Stimulated activated CD4-positive, alpha-beta T cell treated with anti-CD3 and anti-CD28 coated beads, Interleukin-4, amount 100 ng/mL, for 4 hours (primary cell): ENCODE data around the gene IGF1R.

Experiments used
- DNase-seq, 2 experiments: peaks; one replicate each; pipeline ENCODE4 v3.0.0-alpha.2; 2020

The IGF1R gene

GRCh38 chr15:98649472-98650416 is 1.4 kb downstream of the IGF1R start:
- DNase-seq = peak; percentile 41 to 46

- DNase-seq = peak; percentile 35 to 53
Observed at GRCh38 chr15:98650417-98651035, 2.2 kb downstream of the IGF1R start.

GRCh38 chr15:98651036-98651481 is 2.7 kb downstream of the IGF1R start:
- DNase-seq = peak in 1 of 2 experiments; percentile 65

- no peak for DNase-seq
Observed at GRCh38 chr15:98651581-98652220, 3.4 kb downstream of the IGF1R start.

GRCh38 chr15:98653686-98654085 is 5.3 kb downstream of the IGF1R start:
- no peak for DNase-seq

GRCh38 chr15:98654790-98655360 is 6.5 kb downstream of the IGF1R start:
- DNase-seq = no peak

GRCh38 chr15:98655732-98656131 is 7.4 kb downstream of the IGF1R start:
- no peak for DNase-seq

- no peak for DNase-seq
Observed at GRCh38 chr15:98657721-98658120, 9.4 kb downstream of the IGF1R start.

GRCh38 chr15:98658831-98659699 is 10.7 kb downstream of the IGF1R start:
- DNase-seq = peak in 1 of 2 experiments; percentile 16

- DNase-seq = no peak
Observed at GRCh38 chr15:98660055-98660454, 11.7 kb downstream of the IGF1R start.

- DNase-seq = no peak
Observed at GRCh38 chr15:98663045-98663444, 14.7 kb downstream of the IGF1R start.

DNA sequence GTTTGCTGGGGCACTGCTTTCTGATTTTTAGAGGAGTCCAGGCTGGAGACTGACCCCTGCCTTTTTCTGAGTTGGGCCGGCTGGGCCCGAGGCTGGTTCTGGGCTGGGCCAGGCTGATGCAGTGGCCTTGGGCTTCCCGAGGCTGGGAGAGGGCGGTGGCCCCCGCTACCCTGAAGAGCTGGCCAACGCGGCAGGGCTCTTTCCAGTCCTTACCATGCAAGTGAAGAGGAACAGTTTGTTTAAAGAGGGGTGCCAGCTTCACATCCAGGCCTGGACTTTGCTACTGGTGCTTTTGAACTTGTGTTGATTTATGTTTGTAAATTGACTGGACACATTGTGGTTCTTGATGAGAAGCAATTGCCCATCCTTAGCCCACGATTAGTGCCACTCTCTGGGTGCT is 15.3 kb downstream of the IGF1R start:
- no peak for DNase-seq

DNA sequence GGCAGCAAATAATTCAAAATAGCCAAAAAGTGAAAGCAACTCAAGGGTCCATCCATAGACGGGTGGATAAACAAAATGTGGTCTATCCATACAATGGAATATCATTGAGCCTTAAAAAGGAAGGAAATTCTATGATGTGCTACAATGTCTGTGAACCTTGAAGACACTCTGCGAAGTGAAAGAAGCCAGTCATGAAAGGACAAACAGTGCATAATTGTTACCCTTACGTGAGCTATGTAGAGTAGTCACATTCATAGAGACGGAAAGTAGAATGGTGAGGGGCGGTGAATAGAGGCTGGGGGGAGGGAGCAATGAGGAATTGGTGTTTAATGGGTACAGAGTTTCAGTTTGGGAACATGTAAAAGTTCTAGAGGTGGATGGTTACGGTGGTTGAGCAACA is 18.1 kb downstream of the IGF1R start:
- no peak for DNase-seq

DNA sequence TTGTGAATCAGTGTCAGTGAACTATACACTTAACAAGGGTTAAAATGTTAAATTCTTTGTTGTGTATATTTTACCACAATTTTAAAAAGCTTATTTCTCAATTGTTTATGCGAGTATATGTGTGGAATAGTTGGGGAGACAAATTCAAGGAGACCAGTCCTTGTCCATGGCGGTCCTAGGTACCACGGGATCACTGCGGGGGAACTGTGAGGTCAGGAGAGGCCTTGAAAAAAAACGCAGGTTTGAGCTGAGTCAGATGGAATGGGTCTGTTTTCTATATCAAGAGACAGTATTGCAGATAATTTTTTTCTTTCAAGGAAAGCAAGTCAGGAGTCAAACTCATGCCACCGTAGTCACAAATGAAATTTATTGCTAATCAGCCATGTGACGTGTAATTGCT is 18.5 kb downstream of the IGF1R start:
- no peak for DNase-seq

DNA sequence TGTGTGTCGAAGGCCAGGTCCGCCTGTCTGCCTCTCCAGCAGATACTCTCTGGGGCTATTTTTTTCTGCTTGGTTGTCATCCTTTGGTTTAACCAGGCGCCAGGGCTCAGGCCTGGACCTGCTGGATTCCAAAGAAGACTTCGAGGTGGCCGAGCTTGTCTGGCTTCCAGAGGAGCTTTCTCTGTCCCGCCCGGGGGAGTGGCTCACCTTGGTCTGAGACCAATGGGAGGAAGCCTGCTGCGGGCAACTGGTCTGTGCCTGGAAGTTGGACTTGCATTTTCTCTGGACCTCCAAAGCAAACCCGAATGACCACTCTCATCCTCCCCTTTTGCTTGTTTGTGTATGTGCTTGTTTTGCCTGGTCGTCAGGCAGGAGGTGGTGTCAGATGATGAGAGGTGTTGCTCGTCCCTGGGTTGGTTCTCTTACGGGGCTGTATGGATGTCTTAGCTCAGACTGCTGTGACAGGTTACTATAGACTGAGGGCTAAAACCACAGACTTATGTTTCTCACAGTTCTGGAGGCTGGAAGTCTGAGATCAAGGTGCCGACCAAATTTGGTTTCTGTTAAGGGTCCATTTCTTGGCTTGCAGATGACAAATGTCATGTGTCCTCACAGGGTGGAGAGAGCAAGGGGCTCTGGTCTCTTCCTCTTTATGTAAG is 19.3 kb downstream of the IGF1R start:
- DNase-seq = no peak

GRCh38 chr15:98668566-98669308 is 20.4 kb downstream of the IGF1R start:
- peak; percentile 38 to 59 for DNase-seq

- DNase-seq = no peak
Observed at GRCh38 chr15:98669638-98670037, 21.3 kb downstream of the IGF1R start.

DNA sequence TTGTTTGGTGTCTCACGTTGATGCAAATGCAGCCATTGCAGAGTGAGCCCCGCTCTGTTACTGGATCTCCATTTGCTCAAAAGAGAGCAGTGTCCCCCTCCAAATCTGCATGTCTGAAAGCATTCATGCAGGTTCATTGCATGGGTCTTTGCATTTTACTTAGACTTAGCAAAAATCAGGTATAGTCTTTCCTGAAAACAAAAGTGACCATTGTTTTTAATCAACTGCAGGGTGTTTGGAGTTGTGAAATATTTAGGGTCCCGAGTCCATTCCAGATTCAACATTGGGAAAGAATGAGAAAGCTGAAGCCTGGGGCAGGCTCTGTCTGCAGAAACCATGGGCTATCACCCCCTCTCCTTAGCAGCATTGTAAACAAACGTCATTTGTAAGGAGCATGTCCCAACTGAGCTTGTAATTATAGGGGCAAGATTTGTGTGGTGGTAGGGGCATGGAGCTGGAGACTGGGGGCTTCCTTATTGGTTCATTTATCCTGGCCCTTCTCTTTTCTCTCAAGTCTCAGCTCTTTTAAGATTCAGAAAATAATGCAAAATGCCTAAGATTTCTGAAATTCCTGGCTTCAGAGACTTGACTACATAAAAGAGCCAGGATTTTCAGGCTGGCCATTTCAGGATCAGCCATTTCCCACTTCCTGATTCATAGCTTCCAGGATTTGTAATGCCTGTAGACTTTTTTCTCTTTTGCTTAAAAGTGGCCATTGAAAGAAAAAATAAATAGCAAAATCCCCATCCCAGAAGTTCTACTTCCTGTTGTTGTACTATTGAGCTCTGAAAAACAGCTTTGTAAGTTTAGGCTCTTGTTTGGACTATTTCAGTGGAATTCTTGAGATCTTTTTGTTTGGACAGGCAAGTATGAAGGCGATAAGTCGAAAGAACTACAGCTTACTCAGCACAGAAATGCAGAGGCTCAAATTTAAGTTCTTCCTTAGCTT is 23.0 kb downstream of the IGF1R start:
- no peak for DNase-seq

DNA sequence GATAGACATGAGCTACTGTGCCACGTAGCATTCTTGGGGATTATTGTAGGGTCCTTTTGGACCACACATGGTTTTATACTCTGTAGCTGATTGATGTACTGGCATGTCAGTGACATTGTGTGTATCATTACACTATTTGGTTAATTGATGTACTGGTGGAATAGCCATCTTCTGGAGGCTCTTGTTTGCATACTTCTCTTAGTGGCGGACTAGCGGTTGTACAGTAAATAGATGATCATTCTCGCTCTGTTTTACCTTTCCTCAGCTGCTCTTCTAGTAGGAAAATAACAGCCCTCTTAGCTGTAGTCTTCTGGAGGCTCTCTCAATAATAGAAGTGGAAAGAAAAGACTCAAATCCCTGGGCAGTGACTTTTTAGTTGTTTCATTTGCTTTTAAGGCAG is 24.8 kb downstream of the IGF1R start:
- DNase-seq = no peak

GRCh38 chr15:98674336-98674735 is 26.0 kb downstream of the IGF1R start:
- DNase-seq = no peak
